Lower leg skin (tissue), 3 donors: ENCODE data around the gene SLITRK6.

Experiments
- CTCF ChIP-seq, 3 donors: fragments of 450-650 bp; IDR thresholded peaks; one replicate each; pipeline ENCODE4 v1.5.1; 2016; ENCODE audit warnings: antibody characterized with exemption in 3 of 3, mild to moderate bottlenecking in 3 of 3, moderate library complexity in 2 of 3
- POLR2A ChIP-seq, 2 donors: fragments of 450-650 bp; IDR thresholded peaks; one replicate each; pipeline ENCODE4 v1.6.1; 2016 to 2017; ENCODE audit warnings: antibody characterized with exemption in 2 of 2, mild to moderate bottlenecking in 1 of 2, moderate library complexity in 1 of 2

- TF ChIP-seq CTCF (IDR thresholded peaks at IDR 0.05): no peak
- no peak for TF ChIP-seq POLR2A (IDR thresholded peaks at IDR 0.05)
Observed at GRCh38 chr13:85785205-85785604, 14.0 kb downstream of the SLITRK6 start.
